Neural cell (in vitro differentiated cells): ENCODE data around the gene KIF12.

Experiments
- CTCF ChIP-seq: fragments of 450-650 bp; IDR thresholded peaks from 2 replicates; pipeline ENCODE4 v1.5.1; 2014; ENCODE audit warnings: antibody characterized with exemption, mild to moderate bottlenecking, moderate library complexity; ENCODE audit not compliant: poor library complexity, severe bottlenecking
- EP300 ChIP-seq: fragments of 450-650 bp; conservative IDR thresholded peaks from 2 replicates; pipeline ENCODE4 v1.6.1; 2014; ENCODE audit warnings: antibody characterized with exemption, mild to moderate bottlenecking, moderate library complexity; ENCODE audit not compliant: poor library complexity, severe bottlenecking
- POLR2AphosphoS5 ChIP-seq: IDR thresholded peaks from 2 replicates; pipeline ENCODE4 v1.6.1; 2012
- RAD21 ChIP-seq: fragments of 450-650 bp; conservative IDR thresholded peaks from 2 replicates; pipeline ENCODE4 v1.6.1; 2014; ENCODE audit warnings: antibody characterized with exemption, mild to moderate bottlenecking, moderate library complexity
- REST ChIP-seq: IDR thresholded peaks from 2 replicates; pipeline ENCODE4 v1.6.1; 2012; ENCODE audit warnings: borderline replicate concordance
- SMC3 ChIP-seq: fragments of 450-650 bp; conservative IDR thresholded peaks from 2 replicates; pipeline ENCODE4 v1.6.1; 2014; ENCODE audit warnings: antibody characterized with exemption, mild to moderate bottlenecking, moderate library complexity; ENCODE audit not compliant: poor library complexity
- TAF1 ChIP-seq: IDR thresholded peaks from 2 replicates; pipeline ENCODE4 v1.6.1; 2012; ENCODE audit warnings: low read depth

GRCh38 chr9:114124666-114125475 lies 25.8 kb upstream of the KIF12 start:
- TF ChIP-seq CTCF (no peak), POLR2AphosphoS5 (no peak), EP300 (no peak), RAD21 (no peak), TAF1 (no peak), REST (no peak), SMC3 (no peak)
